GM12891 (cell line): ENCODE results near the gene GCHFR.

ENCODE experiments used
- DNase-seq: peaks from one replicate; pipeline ENCODE4 v3.0.0; 2011; ENCODE audit warnings: low spot score; ENCODE audit not compliant: insufficient read length
- FAIRE-seq: peaks from 2 replicates; lab custom pipeline; 2011; peaks lifted over from hg19 to GRCh38; lab: Jason Lieb, UNC
- PAX5 ChIP-seq: IDR thresholded peaks from 2 replicates; pipeline ENCODE4 v1.6.1; 2011; ENCODE audit warnings: low read length, moderate library complexity, mild to moderate bottlenecking; ENCODE audit not compliant: insufficient read depth, severe bottlenecking
- POLR2A ChIP-seq: IDR thresholded peaks from 2 replicates; pipeline ENCODE4 v1.6.1; 2011; ENCODE audit warnings: low read depth, low read length, control low read depth
- POLR2AphosphoS5 ChIP-seq: IDR thresholded peaks from 2 replicates; pipeline ENCODE4 v1.6.1; 2011; ENCODE audit warnings: low read depth, low read length, control low read depth
- POU2F2 ChIP-seq: IDR thresholded peaks from 2 replicates; pipeline ENCODE4 v1.6.1; 2011; ENCODE audit warnings: low read depth, mild to moderate bottlenecking, control low read depth, low read length, moderate library complexity
- SPI1 ChIP-seq: IDR thresholded peaks from 2 replicates; pipeline ENCODE4 v1.6.1; 2011; ENCODE audit warnings: low read depth, low read length, control low read depth
- TAF1 ChIP-seq: IDR thresholded peaks from 2 replicates; pipeline ENCODE4 v1.6.1; 2011; ENCODE audit warnings: low read depth, low read length, control low read depth

The GCHFR gene

DNA sequence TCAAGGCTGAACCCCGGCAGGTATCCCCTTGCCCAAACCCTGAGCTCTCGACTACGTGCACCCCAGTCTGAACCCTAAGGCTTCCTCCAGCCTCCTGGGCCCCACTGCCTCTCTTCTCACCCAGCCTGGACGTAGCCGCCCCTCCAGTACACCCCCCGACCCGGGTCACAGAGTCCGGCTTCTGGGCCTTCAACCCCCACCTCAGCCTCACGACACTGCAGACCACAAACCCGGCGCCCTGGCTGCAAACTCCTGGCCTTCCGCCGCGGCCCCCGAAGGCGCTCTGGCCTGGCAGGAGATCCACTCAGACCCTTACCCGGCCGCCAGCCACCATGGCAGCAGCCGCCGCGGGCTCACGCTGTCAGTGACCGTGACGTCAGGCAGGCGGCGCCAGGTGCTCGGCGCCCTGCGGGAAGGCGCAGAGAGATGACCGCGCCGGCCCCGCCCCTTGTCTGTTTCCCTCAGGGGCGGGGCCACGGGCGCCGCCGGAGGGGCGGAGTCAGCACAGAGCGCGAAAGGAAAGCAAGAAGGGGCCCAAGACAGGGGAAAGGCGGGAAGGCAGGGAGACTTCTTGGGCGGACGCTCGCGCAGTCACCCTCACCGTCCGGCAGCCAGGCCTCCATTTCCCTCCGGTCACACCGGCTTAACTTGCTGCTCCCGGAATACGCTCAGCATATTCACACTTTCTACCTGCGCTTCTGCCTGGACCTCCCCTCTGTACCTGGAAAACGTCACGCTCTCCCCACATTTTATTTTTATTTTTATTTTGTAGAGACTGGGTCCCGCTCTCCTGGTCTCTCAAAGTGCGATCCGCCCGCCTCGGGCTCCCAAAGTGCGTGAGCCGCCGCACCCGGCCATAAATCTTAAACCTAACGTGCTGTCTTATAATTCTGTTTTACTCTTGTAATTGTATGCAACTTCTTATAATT is 8.7 kb upstream of the GCHFR start, which contains the start of gene RMDN3:
TSS of gene RMDN3 (minus strand) at position 372 of the 929 bp plus-strand sequence. CDS start 471 bp downstream, outside the sequence.
- no peak for TF ChIP-seq SPI1
- peak; percentile 93 for TF ChIP-seq POLR2A
- TF ChIP-seq POLR2AphosphoS5: peak; percentile 91
- DNase-seq (peak; percentile 92), FAIRE-seq (peak; percentile 95)

DNA sequence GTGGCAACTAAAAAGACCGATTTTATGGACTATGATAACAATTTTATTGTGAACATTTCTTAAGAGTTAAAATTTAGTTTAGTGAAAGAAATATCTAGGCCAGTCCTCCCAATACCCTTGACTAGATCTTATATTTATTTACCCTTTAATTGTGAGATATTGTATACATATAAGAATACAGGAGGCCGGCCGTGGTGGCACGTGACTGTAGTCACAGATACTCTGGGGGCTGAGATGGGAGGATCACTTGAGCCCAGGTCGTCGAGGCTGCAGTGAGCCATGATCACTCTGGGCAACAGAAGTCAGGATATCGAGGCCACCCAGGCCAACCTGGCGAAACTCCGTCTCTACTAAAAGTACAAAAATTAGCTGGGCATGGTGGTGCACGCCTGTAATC is 8.1 kb upstream of the GCHFR start:
- TF ChIP-seq POLR2A: no peak
- TF ChIP-seq POU2F2: no peak
- TF ChIP-seq PAX5: no peak
- TF ChIP-seq SPI1: no peak
- no peak for TF ChIP-seq TAF1
- no peak for TF ChIP-seq POLR2AphosphoS5
- DNase-seq (no peak), FAIRE-seq (no peak)

DNA sequence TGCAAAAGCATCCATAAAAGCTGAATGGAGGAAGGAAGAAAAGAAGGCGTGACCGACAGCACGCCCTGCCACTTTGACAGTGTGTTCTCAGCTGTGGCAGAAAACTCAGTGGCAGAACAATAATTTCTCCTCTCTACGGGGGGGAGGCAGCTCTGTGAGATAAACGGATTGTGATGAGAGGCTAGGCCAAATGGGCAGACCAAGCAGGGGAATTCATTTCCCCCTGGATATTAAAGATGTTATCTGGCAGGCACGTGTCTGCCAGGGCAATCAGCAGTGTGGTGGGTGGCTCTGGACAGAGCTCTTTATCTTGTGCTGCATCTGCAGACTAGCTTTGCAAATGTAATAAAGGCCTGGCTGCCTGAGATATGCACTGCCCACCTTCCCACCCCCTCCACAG is 6.9 kb upstream of the GCHFR start:
- FAIRE-seq (no peak), DNase-seq (no peak)
- TF ChIP-seq TAF1 (no peak), PAX5 (no peak), POLR2A (no peak), POLR2AphosphoS5 (no peak), POU2F2 (no peak)

DNA sequence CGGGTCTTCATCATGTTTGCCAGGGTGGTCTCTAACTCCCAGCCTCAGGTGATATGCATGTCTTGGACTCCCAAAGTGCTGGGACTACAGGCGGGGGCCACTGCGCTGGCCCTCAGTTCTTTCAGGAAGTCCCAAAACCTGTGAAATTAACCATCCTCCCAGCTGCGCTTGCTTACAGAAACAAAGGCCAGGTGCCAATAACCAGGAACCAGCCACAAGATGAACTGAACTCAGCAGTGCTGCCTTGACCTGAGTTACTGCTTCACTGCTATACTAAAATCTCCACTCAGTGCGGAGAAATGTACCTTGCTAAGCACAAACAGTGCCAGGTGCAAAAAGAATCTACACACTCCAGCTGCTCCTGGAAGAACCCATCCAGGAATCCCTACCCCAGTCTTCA is 3.9 kb upstream of the GCHFR start:
- no peak for FAIRE-seq
- DNase-seq: no peak

DNA sequence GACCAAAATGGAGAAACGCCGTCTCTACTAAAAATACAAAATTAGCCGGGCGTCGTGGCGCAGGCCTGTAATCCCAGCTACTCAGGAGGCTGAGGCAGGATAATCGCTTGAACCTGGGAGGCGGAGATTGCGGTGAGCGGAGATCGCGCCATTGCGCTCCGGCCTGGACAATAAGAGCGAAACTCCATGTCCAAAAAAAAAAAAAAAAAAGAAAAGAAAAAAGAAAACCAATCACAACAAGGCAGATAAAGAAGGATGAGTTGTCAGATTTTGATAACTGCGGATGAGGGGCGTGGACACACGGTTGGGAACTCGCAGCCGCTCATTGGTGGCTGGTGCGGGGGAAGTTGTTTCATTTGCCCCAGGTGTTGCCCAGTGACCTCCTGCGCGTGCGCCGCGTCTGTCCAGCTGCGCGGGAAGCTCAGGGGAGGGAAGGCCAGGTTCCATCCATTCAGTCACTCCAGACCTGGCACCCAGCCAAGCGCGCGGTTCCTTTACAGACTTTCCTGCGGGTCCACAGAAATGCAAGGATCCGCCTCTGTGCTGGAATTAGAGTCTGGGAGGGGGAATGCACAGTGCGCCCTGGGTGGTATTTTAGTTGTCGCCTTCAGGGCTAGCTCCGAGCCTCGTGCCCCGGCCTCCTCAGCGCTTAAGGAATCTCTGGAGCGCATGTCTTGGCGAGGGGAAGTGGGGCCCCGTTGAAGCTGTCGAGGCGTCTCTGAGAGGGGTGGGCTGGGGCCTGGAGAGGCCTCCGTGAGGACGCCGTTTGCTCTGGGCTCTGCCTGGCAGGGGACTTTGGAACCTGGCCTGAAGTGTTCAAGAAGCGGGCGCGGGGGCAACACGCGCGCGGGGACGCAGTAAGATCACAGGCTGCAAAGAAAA is 708 bp upstream of the GCHFR start:
- TF ChIP-seq POLR2A: no peak
- no peak for TF ChIP-seq POLR2AphosphoS5
- peak; percentile 7; the same call in 1 of the 2 replicates for TF ChIP-seq SPI1
- 0 out of 2 replicates have a peak, but pooled peaks have one; percentile 18 for TF ChIP-seq POU2F2
- DNase-seq: peak; percentile 43
- FAIRE-seq: peak; percentile 83

More for the DNA sequence above, 3.9 kb upstream of the GCHFR start:
- no peak for TF ChIP-seq POLR2AphosphoS5
- no peak for TF ChIP-seq SPI1
- TF ChIP-seq TAF1: no peak
- no peak for TF ChIP-seq POU2F2
- TF ChIP-seq POLR2A: no peak
- no peak for TF ChIP-seq PAX5

DNA sequence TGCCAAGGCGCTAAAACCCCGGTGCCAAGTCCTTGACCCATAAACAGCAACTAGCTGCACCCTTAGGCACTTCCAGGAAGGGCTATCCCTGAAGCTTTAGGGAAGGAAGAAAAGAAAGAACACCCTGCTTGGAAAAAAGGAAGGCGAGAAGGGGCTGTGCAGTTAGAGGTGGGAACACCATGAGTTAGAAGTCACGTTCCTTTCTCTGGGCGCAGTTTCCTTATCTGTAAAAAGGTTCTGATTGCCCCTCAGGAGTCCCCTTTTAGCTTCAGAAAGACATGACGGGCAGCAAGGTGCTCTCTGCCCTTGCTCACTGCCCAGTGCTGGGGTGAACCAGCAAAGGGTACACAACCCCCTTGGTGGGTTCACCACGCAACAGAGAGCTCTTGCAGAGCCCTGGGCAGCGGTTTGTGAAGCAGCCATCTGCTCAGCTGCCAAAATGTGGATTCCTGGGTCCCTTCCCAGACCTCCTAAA is 798 bp downstream of the GCHFR start:
- DNase-seq (no peak), FAIRE-seq (no peak)
- no peak for TF ChIP-seq POLR2AphosphoS5
- TF ChIP-seq POLR2A: no peak
- TF ChIP-seq TAF1: no peak
- TF ChIP-seq PAX5: no peak
- TF ChIP-seq SPI1: no peak
- no peak for TF ChIP-seq POU2F2

DNA sequence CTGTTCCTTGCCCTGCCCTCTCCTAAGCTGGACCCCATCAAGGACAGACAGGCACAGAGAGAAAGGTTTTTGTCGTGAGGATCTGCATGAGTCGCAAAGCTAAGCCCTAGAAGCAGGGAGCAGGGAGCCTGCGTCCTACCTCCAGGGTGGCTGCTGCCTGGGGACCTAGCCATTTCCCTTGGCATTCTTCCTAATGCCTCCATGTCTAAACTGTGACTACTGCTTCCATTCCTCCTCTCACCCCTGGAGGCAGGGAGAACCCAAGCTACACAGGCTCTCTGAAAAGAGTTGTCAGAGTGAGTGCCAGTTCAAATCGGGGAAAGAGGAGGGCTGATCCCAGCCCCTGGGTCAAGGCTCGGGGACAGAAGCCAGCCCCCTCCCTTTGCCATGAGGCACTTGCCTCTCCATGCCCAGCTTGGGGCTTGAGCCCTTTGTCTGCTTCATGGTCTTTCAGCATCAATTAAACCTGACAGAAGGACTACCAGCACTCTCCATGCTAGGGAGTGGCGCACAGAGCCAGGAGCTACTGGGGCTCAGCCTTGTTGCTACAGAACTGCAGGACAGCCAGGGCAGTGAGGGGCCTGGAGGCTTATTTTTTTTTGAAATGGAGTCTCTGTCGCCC is 2.4 kb downstream of the GCHFR start:
- DNase-seq (no peak), FAIRE-seq (no peak)
- no peak for TF ChIP-seq TAF1
- no peak for TF ChIP-seq POLR2AphosphoS5
- no peak for TF ChIP-seq POLR2A
- TF ChIP-seq SPI1: no peak
- TF ChIP-seq POU2F2: no peak
- TF ChIP-seq PAX5: no peak

DNA sequence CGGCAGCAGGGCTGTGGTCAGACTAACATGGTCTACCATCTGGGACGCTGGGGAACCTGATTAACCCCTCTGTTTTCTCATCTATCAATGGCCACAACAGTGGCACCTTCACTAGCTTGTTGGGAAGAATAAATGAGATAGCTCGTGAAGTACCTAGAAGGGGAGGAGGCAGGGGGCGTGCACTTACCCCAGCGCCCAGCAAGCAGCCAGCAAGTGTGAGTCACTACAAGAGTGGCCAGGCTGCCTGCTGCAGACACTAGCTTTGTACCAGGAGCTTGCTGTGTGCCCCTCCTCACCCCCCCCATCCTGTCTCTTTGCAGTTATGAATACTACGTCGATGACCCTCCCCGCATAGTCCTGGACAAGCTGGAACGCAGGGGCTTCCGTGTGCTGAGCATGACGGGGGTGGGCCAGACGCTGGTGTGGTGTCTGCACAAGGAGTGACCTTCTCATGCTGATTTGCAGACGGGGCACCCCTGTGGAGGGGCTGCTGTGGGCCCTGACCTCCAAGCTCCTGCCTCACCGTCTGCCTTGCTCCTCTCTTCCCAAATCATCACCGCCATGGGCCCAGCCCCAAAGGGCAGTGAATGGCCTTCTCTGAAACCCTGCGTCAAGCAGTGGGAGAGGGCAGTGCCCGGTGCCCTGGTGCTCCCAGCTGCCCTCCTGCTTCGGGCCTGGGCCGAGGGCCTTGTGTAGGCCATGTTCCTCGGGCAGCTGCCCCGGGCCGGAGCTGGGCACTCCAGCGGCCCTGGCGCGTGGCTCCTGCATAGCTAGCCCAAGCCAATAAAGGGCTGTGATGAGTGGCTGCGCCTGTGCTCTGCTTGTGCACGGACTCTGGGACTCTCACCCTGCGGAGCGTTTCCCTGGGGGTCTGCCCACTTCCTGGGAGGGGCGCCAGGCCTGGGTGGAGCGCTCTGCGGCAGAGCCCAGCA is 3.3 kb downstream of the GCHFR start:
- FAIRE-seq (no peak), DNase-seq (no peak)

More for the DNA sequence above, 3.3 kb downstream of the GCHFR start:
- TF ChIP-seq TAF1: no peak
- TF ChIP-seq PAX5: no peak
- TF ChIP-seq POU2F2: no peak
- TF ChIP-seq SPI1: no peak
- TF ChIP-seq POLR2AphosphoS5: no peak
- TF ChIP-seq POLR2A: no peak
